Measurements from ENCODE around the gene TRUB2.

DNA sequence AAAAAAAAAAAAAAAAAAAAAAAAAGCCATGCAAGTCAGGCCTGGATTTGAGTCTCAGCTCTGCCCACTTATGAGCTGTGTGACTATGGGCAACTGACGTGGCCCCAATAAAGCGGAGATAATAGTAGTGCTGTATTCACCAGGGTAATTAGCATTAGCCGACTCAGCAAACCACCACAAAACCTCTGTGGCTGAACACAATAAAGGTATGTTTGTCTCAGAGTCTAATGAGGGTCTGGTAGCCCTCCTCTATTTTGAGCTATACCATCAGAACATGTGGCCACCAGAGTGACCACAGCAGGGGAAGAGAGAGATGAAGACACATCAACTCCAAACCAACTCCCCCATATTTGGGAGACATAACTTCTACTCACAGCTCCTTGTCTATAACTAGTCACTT lies 30.2 kb downstream of the TRUB2 start:
- TF ChIP-seq, protein P1, sequence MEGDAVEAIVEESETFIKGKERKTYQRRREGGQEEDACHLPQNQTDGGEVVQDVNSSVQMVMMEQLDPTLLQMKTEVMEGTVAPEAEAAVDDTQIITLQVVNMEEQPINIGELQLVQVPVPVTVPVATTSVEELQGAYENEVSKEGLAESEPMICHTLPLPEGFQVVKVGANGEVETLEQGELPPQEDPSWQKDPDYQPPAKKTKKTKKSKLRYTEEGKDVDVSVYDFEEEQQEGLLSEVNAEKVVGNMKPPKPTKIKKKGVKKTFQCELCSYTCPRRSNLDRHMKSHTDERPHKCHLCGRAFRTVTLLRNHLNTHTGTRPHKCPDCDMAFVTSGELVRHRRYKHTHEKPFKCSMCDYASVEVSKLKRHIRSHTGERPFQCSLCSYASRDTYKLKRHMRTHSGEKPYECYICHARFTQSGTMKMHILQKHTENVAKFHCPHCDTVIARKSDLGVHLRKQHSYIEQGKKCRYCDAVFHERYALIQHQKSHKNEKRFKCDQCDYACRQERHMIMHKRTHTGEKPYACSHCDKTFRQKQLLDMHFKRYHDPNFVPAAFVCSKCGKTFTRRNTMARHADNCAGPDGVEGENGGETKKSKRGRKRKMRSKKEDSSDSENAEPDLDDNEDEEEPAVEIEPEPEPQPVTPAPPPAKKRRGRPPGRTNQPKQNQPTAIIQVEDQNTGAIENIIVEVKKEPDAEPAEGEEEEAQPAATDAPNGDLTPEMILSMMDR (IDR thresholded peaks at IDR 0.05; ENCODE audit: insufficient read depth, low read length, poor library complexity, severe bottlenecking), result no peak
- no peak for TF ChIP-seq EZH2phosphoT487 (conservative IDR thresholded peaks at IDR 0.05; ENCODE audit: low read length)
